ENCODE data around the gene KIF25. TPM values are rescaled to one million over a fixed set of nuclear protein-coding genes. Genes with fewer than 3 reads are reported as not detected.

The KIF25 gene, protein sequence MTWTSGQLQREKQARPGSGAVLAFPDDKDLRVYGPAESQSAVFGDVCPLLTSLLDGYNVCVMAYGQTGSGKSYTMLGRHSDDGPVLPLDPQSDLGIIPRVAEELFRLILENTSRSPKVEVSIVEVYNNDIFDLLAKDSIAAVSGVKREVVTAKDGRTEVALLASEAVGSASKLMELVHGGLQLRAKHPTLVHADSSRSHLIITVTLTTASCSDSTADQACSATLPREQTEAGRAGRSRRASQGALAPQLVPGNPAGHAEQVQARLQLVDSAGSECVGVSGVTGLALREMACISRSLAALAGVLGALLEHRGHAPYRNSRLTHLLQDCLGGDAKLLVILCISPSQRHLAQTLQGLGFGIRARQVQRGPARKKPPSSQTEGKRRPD
- under 1 TPM in 1 of 3 donors, not detected in 2; 0.66 TPM for total RNA-seq

DNA sequence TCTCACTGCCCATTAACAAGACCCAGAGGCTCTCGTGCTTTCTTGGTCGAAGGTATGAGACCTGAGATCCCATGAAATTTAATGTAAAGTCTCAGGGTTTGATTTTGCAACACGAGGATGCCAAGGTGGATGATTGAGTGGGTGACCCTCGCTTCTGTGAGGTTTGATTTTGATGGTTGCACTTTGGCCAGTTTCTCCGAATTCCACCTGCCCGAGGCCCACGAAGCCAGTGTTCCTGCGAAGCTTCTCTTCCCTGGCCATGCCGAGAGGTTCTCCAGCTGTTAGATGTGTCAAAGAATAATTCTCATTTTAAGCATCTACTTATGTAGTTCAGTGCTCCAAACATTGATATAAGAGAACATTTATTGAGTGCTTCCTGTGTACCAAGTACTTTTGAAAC is at the start of gene KIF25:
Gene KIF25 (plus strand): TSS at position 30 of the 400 bp plus-strand sequence. CDS start 31,915 bp downstream, outside the sequence.
- no peaks in the 10 kb centered on the region for H3K4me1 ChIP-seq
- intact Hi-C loops (cut with DNase I; ENCODE audit: low total_unique reads): no loop called here
- no peaks in the 10 kb centered on the region for H3K9me3 ChIP-seq
- H3K4me3 ChIP-seq: no peak within 1 kb of the TSS
- no peaks in the 10 kb centered on the region for H3K36me3 ChIP-seq
- no peaks in the 10 kb centered on the region for H3K27me3 ChIP-seq
- no peak for TF ChIP-seq POLR2AphosphoS5 (IDR thresholded peaks at IDR 0.05)
- no peak for TF ChIP-seq POLR2A (IDR thresholded peaks at IDR 0.05)
- TF ChIP-seq, protein P1, sequence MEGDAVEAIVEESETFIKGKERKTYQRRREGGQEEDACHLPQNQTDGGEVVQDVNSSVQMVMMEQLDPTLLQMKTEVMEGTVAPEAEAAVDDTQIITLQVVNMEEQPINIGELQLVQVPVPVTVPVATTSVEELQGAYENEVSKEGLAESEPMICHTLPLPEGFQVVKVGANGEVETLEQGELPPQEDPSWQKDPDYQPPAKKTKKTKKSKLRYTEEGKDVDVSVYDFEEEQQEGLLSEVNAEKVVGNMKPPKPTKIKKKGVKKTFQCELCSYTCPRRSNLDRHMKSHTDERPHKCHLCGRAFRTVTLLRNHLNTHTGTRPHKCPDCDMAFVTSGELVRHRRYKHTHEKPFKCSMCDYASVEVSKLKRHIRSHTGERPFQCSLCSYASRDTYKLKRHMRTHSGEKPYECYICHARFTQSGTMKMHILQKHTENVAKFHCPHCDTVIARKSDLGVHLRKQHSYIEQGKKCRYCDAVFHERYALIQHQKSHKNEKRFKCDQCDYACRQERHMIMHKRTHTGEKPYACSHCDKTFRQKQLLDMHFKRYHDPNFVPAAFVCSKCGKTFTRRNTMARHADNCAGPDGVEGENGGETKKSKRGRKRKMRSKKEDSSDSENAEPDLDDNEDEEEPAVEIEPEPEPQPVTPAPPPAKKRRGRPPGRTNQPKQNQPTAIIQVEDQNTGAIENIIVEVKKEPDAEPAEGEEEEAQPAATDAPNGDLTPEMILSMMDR (IDR thresholded peaks at IDR 0.05): no peak
- DNase-seq (ENCODE audit: low spot score in 2 of 2): no peak
- no peak within 1 kb of the TSS for H3K27ac ChIP-seq

DNA sequence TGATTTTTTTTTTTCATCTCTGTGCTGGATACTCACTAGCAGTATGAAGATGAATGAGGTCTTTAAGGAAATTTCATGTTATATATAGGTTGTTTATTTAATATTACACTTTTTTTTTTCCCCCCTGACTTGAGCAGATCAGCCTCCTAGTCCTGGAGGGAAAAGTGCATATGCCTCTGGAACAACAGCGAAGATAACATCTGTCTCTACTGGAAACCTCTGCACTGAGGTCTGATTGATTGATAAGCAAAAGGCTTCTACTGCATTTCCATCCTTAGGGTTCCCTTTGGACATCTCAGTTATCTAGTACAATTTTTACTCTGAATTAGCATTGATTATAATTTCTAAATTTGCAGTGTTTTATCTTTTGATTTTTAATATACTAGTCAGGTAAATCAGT is 49.8 kb upstream of the KIF25 start:
- TF ChIP-seq POLR2AphosphoS5 (IDR thresholded peaks at IDR 0.05) (no peak), POLR2A (IDR thresholded peaks at IDR 0.05) (no peak)
- TF ChIP-seq, protein P1 (IDR thresholded peaks at IDR 0.05): no peak
- Histone ChIP-seq H3K4me1 (no peaks in the 10 kb centered on the region), H3K27me3 (no peaks in the 10 kb centered on the region), H3K27ac (no peak overlapping the region), H3K36me3 (peaks cover 7% of the 10 kb centered on the region), H3K4me3 (no peak overlapping the region), H3K9me3 (no peaks in the 10 kb centered on the region)
- DNase-seq (ENCODE audit: low spot score in 2 of 2): no peak
- intact Hi-C loops (cut with DNase I; ENCODE audit: low total_unique reads): no loop called here

DNA sequence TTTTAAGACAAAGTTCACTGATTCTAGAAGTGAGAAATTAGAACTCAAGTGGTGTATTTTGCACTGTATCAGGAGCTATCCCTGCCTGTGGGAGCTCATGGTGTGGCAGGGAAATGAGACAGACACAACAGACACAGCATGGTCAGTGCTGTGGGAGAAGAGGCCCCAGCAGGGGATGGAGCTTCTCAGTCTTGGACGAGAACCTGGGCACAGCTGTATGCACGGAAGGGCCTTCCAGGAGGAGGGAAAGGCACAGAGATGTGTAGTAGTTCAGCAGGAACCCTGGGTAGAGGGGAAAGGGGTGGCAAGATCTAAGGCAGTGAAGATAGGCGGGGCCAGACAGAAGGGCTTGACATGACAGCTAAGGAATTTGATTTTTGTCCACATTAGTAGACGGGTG is 48.8 kb upstream of the KIF25 start:
- intact Hi-C loops (cut with DNase I; ENCODE audit: low total_unique reads): no loop called here
- H3K4me1 ChIP-seq: no peaks in the 10 kb centered on the region
- no peak for DNase-seq (ENCODE audit: low spot score in 2 of 2)
- no peaks in the 10 kb centered on the region for H3K9me3 ChIP-seq
- peaks cover 4% of the 10 kb centered on the region for H3K36me3 ChIP-seq
- no peak for TF ChIP-seq POLR2AphosphoS5 (IDR thresholded peaks at IDR 0.05)
- TF ChIP-seq POLR2A (IDR thresholded peaks at IDR 0.05): no peak
- TF ChIP-seq, protein P1 (IDR thresholded peaks at IDR 0.05): no peak
- H3K27ac ChIP-seq: no peak overlapping the region
- H3K27me3 ChIP-seq: no peaks in the 10 kb centered on the region
- H3K4me3 ChIP-seq: no peak overlapping the region

DNA sequence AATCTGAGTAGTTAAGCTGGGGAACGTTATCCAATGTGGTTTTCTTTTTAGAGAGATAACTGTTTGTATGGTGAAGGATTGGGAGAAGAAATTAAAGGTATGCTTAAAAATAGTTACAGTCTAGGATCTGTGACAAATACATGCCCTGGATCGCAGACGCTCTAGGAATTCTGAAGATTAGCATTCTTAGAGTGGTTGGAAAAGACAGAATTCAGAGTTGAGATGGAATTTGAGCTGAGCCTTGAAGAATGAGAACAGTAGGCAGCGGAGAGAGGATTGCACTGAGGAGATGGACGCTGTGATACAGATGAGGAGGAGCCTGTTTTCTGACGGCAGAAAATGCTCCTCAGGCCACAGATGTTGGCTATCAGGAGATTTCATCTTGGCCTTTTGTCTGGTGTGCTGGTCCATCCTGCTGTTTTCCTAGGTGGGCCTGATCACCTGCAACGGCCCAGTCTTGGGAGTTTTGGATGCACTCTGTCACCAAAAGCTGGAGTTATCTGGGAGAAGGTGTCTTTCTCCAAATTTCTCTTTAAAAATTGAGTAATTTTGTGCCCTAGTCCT is 48.3 kb upstream of the KIF25 start:
- Histone ChIP-seq H3K4me3 (no peak overlapping the region), H3K9me3 (no peaks in the 10 kb centered on the region), H3K36me3 (no peaks in the 10 kb centered on the region), H3K27ac (no peak overlapping the region), H3K4me1 (no peaks in the 10 kb centered on the region), H3K27me3 (no peaks in the 10 kb centered on the region)
- no peak for DNase-seq (ENCODE audit: low spot score in 2 of 2)
- intact Hi-C loops (cut with DNase I; ENCODE audit: low total_unique reads): no loop called here
- TF ChIP-seq POLR2A (IDR thresholded peaks at IDR 0.05): no peak

- H3K4me3 ChIP-seq: no peak overlapping the region
- TF ChIP-seq, protein P1 (IDR thresholded peaks at IDR 0.05): no peak
- TF ChIP-seq POLR2A (IDR thresholded peaks at IDR 0.05) (no peak), POLR2AphosphoS5 (IDR thresholded peaks at IDR 0.05) (no peak)
- H3K36me3 ChIP-seq: no peaks in the 10 kb centered on the region
- no peak for DNase-seq (ENCODE audit: low spot score in 2 of 2)
- H3K27ac ChIP-seq: no peak overlapping the region
- no peaks in the 10 kb centered on the region for H3K27me3 ChIP-seq
- H3K9me3 ChIP-seq: no peaks in the 10 kb centered on the region
- intact Hi-C loops (cut with DNase I; ENCODE audit: low total_unique reads): no loop called here
- H3K4me1 ChIP-seq: no peaks in the 10 kb centered on the region
These were observed 45.5 kb upstream of the KIF25 start for GRCh38 chr6:167951781-167952511.

All from breast epithelium (tissue), 4 donors.